GM20431 (cell line): ENCODE results near the gene DEDD.

ENCODE experiments used
- in situ Hi-C: fragments of 300-500 bp; cut with MseI, MboI; formaldehyde crosslinking; loops from one replicate; pipeline ENCODE4 v1.15.0; 2020; ENCODE audit warnings: low sequenced_read_pairs; ENCODE audit not compliant: unreplicated experiment

The DEDD gene

DNA sequence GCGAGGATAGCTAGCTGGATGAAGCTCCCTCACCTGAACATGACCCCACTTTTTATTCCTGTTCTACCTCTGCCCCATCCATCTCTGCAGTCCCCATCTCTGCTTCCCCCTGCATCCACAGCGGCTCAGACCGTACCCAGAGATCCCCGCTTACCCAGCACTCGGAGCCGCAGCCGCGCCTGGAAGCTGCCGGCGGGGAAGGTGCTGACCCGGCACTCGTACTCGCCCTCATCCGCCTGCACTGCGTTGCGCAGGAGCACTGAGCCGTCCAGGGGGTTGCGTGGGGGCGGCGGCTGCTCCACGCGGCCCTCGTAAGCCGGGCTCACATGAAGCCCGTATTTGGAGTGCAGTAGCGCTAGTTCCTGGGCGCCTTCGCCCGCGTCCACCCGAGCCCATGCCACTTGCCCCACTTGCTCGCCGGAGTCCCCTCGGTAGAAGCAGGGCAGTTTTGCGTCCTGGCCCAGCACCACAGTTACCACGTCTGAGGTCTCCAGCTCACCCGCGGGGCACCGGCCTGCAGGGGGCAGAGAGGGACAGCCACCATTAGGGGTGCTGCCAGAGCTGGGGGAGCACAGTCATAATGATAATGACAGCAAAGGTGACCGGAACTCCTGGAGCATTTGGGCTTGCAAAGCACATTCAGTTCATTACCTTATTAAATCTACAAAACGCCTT is 52.9 kb downstream of the DEDD start:
- in situ Hi-C loops: no loop called here

DNA sequence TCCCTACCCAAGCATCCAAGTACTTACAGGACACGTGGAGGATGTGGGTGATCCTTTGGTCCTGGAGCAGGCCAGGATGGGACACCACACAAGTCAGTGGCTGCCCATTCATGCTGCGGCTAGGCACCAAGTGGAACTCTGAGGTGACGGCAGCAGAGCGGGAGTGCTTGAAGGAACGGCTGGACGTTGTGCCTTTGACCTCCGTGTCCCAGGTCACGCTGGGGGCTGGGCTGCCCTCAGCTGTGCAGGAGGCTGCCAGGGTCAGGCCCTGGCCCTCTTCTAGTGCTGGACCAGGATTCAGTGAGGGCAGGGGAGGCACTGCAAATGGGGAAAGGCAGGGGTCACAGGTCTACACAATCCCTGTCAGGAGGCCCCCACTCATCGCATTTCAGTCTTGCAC is 55.0 kb downstream of the DEDD start:
- in situ Hi-C loops: no loop called here

DNA sequence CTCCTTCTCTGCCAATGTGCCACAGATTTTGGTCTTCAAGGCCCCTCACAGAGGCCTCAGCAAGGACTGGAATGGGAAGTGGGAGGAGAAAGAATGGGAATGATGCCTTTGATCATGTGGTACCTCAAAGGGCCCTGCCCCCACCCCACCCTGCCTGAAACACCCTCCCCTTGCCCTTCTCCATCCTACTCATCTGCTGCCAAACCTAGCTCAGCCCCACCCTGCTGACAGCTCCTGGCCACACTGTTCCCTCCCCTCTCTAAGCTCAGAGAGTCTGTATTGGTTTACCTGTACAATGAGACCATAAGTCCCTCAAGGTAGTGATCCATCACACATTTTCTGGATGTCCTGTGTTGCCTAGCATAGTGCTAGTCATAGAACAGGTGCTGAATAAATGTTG is 56.1 kb downstream of the DEDD start:
- in situ Hi-C loops: no loop called here

DNA sequence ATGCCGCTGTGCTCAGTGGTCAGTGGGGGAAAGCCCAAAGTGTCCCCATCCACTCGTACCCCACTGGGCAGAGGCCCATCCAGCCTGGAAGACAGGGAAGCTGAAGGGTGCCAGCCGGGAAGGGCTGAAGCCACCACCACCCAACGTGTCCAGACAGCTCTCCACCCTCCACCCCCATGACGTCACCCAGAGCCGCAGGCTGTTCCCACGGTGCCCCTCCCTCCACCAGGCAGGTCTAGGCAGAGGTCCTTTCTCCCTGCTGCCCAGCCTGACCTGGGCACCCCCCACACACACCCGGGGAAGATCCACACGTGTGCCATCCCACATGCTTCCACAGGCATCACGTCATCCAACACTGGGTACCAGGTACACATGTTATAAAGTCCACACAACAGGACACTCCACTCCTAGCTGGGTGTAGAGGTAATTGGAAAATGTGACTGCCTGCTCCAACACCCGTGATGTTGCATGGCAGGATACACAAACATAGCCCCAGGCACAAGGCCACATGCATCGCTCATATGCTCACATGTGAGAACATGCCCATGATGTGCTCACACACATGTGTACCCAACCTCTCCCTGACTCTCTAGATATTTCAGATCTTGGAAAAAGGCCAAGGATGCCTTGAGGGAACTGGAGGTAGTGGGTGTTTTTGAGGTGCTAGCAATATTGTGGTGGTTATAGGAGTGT is 57.6 kb downstream of the DEDD start:
- in situ Hi-C loops: no loop called here

DNA sequence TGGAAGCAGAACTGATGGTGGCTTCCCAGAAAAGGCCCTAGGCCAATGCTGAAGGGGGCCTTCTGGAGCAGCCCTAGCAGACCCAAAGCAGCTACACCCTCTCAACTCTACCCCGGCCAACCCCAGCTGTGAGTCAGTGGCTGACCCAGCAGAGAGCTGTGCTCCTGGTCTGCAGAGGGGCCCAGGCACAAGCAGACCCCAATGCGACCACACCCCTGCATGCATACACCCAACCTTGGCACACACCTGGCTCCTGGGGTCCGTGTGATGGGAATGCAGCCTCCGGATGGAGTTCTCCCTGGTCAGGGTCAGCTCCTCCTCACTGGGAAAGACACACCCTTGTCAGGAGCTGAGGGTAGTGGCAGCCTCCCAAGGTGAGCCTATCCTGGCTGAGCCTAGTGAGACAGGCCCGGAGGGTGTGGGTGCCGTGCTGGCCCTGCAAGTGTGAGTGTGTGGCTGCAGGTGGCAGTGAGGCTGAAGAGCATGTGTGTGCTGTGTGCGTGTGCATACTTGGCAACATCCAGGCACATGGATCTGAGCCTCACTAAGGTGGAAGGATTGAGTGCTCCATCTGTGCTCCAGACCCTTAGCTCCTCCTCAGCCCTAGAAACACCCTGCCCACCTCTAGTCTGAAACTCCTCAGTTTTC is 58.9 kb downstream of the DEDD start:
- in situ Hi-C loops: no loop called here

DNA sequence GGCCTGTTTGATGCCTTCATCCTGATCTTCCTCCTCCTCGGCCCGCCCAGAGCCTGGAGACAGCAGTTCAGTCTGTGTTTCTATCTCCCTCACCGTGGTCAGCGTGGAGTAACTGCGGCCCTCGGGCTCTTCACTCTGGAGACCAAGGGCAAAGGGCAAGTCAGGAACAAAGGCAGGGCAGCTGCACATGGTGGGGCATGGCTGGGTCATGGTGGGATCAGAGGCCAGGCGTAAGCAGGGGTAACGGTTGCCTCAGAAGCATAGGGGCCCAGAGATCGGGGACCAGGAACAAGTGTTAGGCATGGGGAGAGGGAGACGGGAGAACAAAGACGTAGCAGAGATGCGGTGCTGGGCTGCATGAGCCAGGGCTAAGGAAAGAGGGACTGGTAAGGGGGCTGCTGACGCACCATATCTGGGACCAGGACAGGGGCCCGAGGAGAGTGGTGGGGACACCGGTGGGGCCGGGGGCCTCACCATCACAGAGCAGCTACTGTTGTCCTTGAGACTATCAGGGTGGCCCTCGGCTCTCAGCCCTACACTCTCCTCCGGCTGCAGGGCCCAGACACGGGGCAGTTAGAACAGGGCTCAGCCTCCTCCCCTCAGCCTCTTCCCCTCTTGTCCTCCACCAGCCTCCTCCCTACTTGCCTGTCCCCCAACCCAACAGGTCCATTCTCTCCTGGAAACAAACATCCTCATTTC is 59.6 kb downstream of the DEDD start:
- in situ Hi-C loops: no loop called here

DNA sequence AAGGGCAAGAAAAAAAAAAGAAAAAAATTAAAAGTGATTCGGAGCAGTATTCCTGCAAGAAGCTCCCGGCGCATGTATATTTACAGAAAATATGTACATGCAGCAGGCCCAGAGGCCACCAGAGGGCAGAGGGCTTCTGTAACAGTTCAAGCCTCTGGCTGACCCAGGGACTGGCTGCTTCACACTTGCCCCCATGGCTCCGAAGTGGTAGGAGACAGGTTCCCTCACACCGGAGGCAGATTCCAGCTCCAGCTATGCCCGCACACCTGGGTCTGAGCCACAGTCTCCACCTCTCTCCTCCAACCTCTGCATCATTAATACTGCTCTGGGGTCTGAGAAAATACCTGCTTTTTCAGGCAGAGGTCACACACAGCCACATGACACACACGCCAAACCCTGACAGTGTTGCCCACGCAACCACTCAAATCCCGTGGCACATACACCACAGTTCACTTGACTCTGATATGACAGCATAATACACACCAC is 60.5 kb downstream of the DEDD start:
- in situ Hi-C loops: no loop called here
